Caco-2 (cell line): ENCODE results near the gene KNOP1. TPM values are rescaled to one million over a fixed set of nuclear protein-coding genes. Genes with fewer than 3 reads are reported as not detected.
"Not testable (repeated sequence)": the region's sequence is repeated elsewhere in the genome, so short reads cannot be mapped to it uniquely, and the experiment has no call there.

Experiments used
- BruUV-seq: library from RNA; stranded (reverse); fragments of 400-500 nt; replicated peaks from 2 replicates; lab custom pipeline; 2021; lab: Mats Ljungman, UMichigan
- CTCF ChIA-PET: fragments of 300-600 bp; sonication (Branson Sonifier 250); formaldehyde crosslinking; loops from one replicate; lab custom pipeline; 2022; ENCODE audit warnings: antibody characterized with exemption; lab: Charles Lee
- POLR2A ChIA-PET: fragments of 300-600 bp; sonication (Branson Sonifier 250); formaldehyde crosslinking; loops from one replicate; lab custom pipeline; 2022; ENCODE audit warnings: antibody characterized with exemption; lab: Charles Lee
- DNase-seq, 2 experiments: peaks; one replicate each; pipeline versions ENCODE4 v3.0.0 to v3.0.0-alpha.2; 2020 to 2022
- H3K27me3 ChIP-seq: replicated peaks from 2 replicates; pipeline ENCODE4 v1.6.0; 2011; ENCODE audit warnings: low read length; ENCODE audit not compliant: control insufficient read depth, insufficient read depth
- H3K36me3 ChIP-seq: 2 replicates; pipeline ENCODE4 v1.5.1; 2011; ENCODE audit warnings: low read length; ENCODE audit not compliant: control insufficient read depth, insufficient read depth
- H3K4me1 ChIP-seq: fragments of 250-450 bp; sonication (Bioruptor Pico); 2 replicates; pipeline ENCODE4 v1.5.1; 2020; ENCODE audit warnings: mild to moderate bottlenecking
- H3K4me3 ChIP-seq: 2 replicates; pipeline ENCODE4 v1.5.1; 2011; ENCODE audit warnings: low read depth, mild to moderate bottlenecking, control low read depth, low read length
- H3K9me3 ChIP-seq: fragments of 250-450 bp; sonication (Bioruptor Pico); 2 replicates; pipeline ENCODE4 v1.5.1; 2020; ENCODE audit warnings: mild to moderate bottlenecking, moderate library complexity
- H3K27ac Mint-ChIP-seq: one replicate; pipeline ENCODE4 v1.8.0; 2022; ENCODE audit warnings: mixed read lengths; ENCODE audit not compliant: unreplicated experiment
- H3K27me3 Mint-ChIP-seq: one replicate; pipeline ENCODE4 v1.8.0; 2022; ENCODE audit warnings: mixed read lengths; ENCODE audit not compliant: insufficient read depth, unreplicated experiment
- H3K36me3 Mint-ChIP-seq: one replicate; pipeline ENCODE4 v1.8.0; 2022; ENCODE audit warnings: mild to moderate bottlenecking, mixed read lengths; ENCODE audit not compliant: insufficient read depth, unreplicated experiment
- H3K4me1 Mint-ChIP-seq: one replicate; pipeline ENCODE4 v1.8.0; 2022; ENCODE audit warnings: low read depth, mixed read lengths; ENCODE audit not compliant: unreplicated experiment
- H3K4me3 Mint-ChIP-seq: one replicate; pipeline ENCODE4 v1.8.0; 2022; ENCODE audit warnings: mild to moderate bottlenecking, moderate library complexity, mixed read lengths; ENCODE audit not compliant: unreplicated experiment
- H3K9me3 Mint-ChIP-seq: one replicate; pipeline ENCODE4 v1.8.0; 2022; ENCODE audit warnings: mixed read lengths; ENCODE audit not compliant: unreplicated experiment
- CTCF ChIP-seq, 2 experiments: fragments of 200-600 bp in 1 of 2; IDR thresholded peaks; 1 replicate in 1 of 2; 2 replicates in 1 of 2; pipeline versions ENCODE4 v1.5.1 to v1.8.0; 2011 to 2022; ENCODE audit warnings: antibody characterized with exemption in 1 of 2, control low read depth in 1 of 2, inconsistent platforms in 1 of 2, low read depth in 1 of 2, low read length in 1 of 2, mild to moderate bottlenecking in 1 of 2, moderate library complexity in 1 of 2; ENCODE audit not compliant: insufficient read depth in 1 of 2, severe bottlenecking in 1 of 2, unreplicated experiment in 1 of 2
- intact Hi-C: fragments of 100-400 bp; cut with micrococcal nuclease; formaldehyde crosslinking; loops from one replicate; pipeline ENCODE4 v1.10.0; 2022; ENCODE audit not compliant: unreplicated experiment
- total RNA-seq: library from RNA; stranded (reverse); gene quantifications from 2 replicates; pipeline ENCODE4 v1.2.3, GENCODE V29; 2022

The KNOP1 gene
- total RNA-seq, 1 experiment from 2014 or later: 29.3 TPM

- ChIA-PET POLR2A (interaction anchor here (0.6 kb wide), 1 partner anchor 1811 kb away, joined by 5 read pairs; no protein-coding TSS in a partner anchor), CTCF (no interaction called here)
- no peaks in the 10 kb centered on the region for H3K4me1 Mint-ChIP-seq
- intact Hi-C loops: no loop called here
- Histone ChIP-seq H3K4me3 (no peak overlapping the region), H3K4me1 (no peaks in the 10 kb centered on the region), H3K9me3 (no peaks in the 10 kb centered on the region), H3K36me3 (no peaks in the 10 kb centered on the region), H3K27me3 (no peaks in the 10 kb centered on the region)
- H3K9me3 Mint-ChIP-seq: no peaks in the 10 kb centered on the region
- BruUV-seq: no TSS peak
- no peak for DNase-seq
- H3K27ac Mint-ChIP-seq: no peak overlapping the region
- TF ChIP-seq CTCF (IDR thresholded peaks at IDR 0.05; ENCODE audit: insufficient read depth in 1 of 2, low read depth in 1 of 2, low read length in 1 of 2, severe bottlenecking in 1 of 2, unreplicated experiment in 1 of 2): no peak
- no peak overlapping the region for H3K4me3 Mint-ChIP-seq
- H3K36me3 Mint-ChIP-seq: no peaks in the 10 kb centered on the region
- H3K27me3 Mint-ChIP-seq: no peaks in the 10 kb centered on the region
These were observed 45.6 kb downstream of the KNOP1 start for GRCh38 chr16:19672378-19672777.

GRCh38 chr16:19666477-19666876 lies 51.5 kb downstream of the KNOP1 start:
- no peaks in the 10 kb centered on the region for H3K36me3 ChIP-seq
- intact Hi-C loops: no loop called here
- CTCF ChIA-PET: no interaction called here
- no peaks in the 10 kb centered on the region; the same call in 1 of the 2 replicates for H3K4me1 ChIP-seq
- Mint-ChIP-seq H3K27me3 (no peaks in the 10 kb centered on the region), H3K9me3 (peaks cover 10% of the 10 kb centered on the region), H3K4me3 (no peak overlapping the region), H3K36me3 (peaks cover 8% of the 10 kb centered on the region), H3K4me1 (no peaks in the 10 kb centered on the region), H3K27ac (no peak overlapping the region)
- H3K4me3 ChIP-seq: no peak overlapping the region
- TF ChIP-seq CTCF (IDR thresholded peaks at IDR 0.05; ENCODE audit: insufficient read depth in 1 of 2, low read depth in 1 of 2, low read length in 1 of 2, severe bottlenecking in 1 of 2, unreplicated experiment in 1 of 2): no peak
- H3K9me3 ChIP-seq: peaks cover 13% of the 10 kb centered on the region; the same call in 1 of the 2 replicates
- no peaks in the 10 kb centered on the region for H3K27me3 ChIP-seq
- DNase-seq: no peak
- BruUV-seq: no TSS peak
- POLR2A ChIA-PET: interaction anchor here (0.6 kb wide), 1 partner anchor 356 kb away, joined by 7 read pairs; no protein-coding TSS in a partner anchor

- intact Hi-C loops, H3K36me3 Mint-ChIP-seq, H3K27ac Mint-ChIP-seq, H3K27me3 Mint-ChIP-seq, H3K27me3 ChIP-seq, H3K9me3 Mint-ChIP-seq, CTCF ChIA-PET, BruUV-seq, H3K36me3 ChIP-seq, H3K4me1 Mint-ChIP-seq, H3K4me3 ChIP-seq, H3K4me1 ChIP-seq, DNase-seq, POLR2A ChIA-PET, H3K4me3 Mint-ChIP-seq: not testable (repeated sequence)
- peaks cover 13% of the 10 kb centered on the region; the same call in 1 of the 2 replicates for H3K9me3 ChIP-seq
These were observed 52.7 kb downstream of the KNOP1 start for GRCh38 chr16:19665313-19665712.
